ENCODE results near the gene OCSTAMP. TPM values are rescaled to one million over a fixed set of nuclear protein-coding genes. Genes with fewer than 3 reads are reported as not detected.

Gene OCSTAMP
- total RNA-seq, 4 donors from 2014 or later, result not detected

DNA sequence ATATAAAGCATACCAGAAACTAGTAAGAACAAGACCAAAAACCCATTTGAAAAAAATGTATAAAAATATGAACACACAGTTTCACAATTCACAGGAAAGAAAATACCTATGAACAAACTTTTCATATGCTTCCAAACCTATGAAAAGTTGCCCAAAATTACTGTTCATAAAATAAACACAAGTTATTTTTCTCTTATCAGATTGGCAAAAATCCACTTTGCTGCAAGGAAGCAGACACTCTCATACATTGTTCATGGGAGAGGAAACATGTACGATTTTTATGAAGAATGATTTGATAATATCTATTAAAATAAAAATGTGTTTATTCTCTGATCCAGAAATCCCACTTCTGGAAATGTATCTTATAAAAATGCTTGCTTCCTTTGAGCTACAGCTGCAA lies 40.0 kb upstream of the OCSTAMP start:
- TF ChIP-seq, protein P1, sequence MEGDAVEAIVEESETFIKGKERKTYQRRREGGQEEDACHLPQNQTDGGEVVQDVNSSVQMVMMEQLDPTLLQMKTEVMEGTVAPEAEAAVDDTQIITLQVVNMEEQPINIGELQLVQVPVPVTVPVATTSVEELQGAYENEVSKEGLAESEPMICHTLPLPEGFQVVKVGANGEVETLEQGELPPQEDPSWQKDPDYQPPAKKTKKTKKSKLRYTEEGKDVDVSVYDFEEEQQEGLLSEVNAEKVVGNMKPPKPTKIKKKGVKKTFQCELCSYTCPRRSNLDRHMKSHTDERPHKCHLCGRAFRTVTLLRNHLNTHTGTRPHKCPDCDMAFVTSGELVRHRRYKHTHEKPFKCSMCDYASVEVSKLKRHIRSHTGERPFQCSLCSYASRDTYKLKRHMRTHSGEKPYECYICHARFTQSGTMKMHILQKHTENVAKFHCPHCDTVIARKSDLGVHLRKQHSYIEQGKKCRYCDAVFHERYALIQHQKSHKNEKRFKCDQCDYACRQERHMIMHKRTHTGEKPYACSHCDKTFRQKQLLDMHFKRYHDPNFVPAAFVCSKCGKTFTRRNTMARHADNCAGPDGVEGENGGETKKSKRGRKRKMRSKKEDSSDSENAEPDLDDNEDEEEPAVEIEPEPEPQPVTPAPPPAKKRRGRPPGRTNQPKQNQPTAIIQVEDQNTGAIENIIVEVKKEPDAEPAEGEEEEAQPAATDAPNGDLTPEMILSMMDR (IDR thresholded peaks at IDR 0.05), result no peak
- no peak for TF ChIP-seq POLR2A (IDR thresholded peaks at IDR 0.05)
- Histone ChIP-seq H3K9me3 (no peaks in the 10 kb centered on the region), H3K27ac (no peak overlapping the region), H3K4me3 (replicated peaks in 1 of 3) (no peak overlapping the region), H3K4me1 (no peaks in the 10 kb centered on the region), H3K27me3 (no peaks in the 10 kb centered on the region), H3K36me3 (no peaks in the 10 kb centered on the region)
- WGBS, 2 donors, result 58 to 72% methylated on average over 1 of the region's 1 CpG
- DNase-seq, result no peak
- intact Hi-C loops (cut with DNase I), result no loop called here

DNA sequence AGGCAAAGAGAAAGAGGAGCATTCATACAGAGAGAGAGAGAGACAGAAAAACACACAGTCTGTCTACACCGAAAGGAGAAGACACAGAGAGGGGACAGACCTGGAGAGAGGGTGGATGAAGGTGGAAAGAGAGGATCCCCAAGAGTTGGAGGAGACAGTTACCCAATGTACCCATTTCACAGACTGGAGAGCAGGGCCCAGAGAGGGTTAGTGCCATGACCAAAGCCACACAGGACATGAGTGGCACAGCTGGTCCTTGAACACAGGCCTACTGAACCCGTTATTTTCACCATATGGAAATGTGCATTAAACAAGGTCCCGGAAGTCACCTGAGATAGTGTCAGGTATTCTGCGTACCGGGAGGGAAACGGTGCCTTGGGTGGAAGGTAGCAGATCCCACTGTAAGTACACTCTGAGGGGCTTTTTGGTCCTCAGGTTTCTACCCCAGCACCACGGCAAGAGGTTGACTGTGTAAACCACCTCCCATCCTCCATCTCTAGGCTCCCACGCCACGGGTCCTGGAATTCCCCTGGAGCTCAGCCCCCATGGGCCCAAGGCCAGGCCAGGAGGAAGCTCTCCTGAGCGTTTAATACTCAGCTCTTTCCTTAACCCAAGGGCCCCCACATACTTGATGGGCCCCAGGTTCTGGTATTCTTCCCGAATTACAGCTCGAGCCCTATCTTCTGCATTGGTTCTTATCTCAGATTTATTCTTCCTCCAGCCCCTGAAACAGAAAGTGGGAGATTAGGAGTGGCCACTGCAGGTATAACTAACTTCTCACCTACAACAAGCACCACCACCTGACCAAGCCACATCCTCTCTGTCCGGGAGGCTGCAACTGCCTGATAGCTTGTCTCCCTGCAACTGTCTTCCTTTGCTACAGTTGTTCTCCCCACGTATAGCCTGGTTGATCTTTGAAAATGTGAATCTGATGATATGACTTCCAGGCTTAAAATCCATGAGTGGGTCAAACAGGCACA lies 38.4 kb upstream of the OCSTAMP start:
- Histone ChIP-seq H3K27me3 (no peaks in the 10 kb centered on the region), H3K9me3 (no peaks in the 10 kb centered on the region), H3K4me1 (no peaks in the 10 kb centered on the region), H3K4me3 (replicated peaks in 1 of 3) (no peak overlapping the region), H3K36me3 (no peaks in the 10 kb centered on the region), H3K27ac (no peak overlapping the region)
- DNase-seq, result no peak
- 82 to 87% methylated on average over 14 of the region's 14 CpGs for WGBS, 2 donors
- intact Hi-C loops (cut with DNase I), result no loop called here
- TF ChIP-seq, protein P1 (IDR thresholded peaks at IDR 0.05), result no peak
- TF ChIP-seq POLR2A (IDR thresholded peaks at IDR 0.05), result no peak

DNA sequence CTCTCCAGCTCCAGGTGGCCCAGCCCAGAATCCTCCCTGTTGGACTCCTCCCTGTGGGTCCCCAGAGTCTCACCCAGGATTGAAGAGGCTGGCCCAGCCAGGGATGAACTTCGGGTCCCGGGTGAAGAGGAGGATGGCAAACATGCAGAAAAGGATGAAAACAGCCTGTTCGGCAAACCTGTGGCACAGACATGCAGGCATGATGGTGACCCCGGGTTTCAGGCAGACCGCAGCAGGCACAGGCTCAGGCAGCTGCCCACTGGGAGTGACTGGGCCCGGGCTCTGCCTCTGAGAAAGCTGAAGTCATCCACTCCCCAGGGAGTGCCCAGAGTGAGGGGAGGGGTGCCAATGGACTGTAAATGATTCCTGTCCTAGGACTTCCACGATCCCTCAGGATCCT lies 37.5 kb upstream of the OCSTAMP start:
- Histone ChIP-seq H3K4me1 (no peaks in the 10 kb centered on the region), H3K36me3 (no peaks in the 10 kb centered on the region), H3K27me3 (no peaks in the 10 kb centered on the region), H3K27ac (no peak overlapping the region), H3K4me3 (replicated peaks in 1 of 3) (no peak overlapping the region), H3K9me3 (no peaks in the 10 kb centered on the region)
- DNase-seq, result no peak
- 77 to 82% methylated on average over 7 of the region's 7 CpGs for WGBS, 2 donors
- intact Hi-C loops (cut with DNase I), result no loop called here
- TF ChIP-seq POLR2A (IDR thresholded peaks at IDR 0.05), result no peak
- TF ChIP-seq, protein P1 (IDR thresholded peaks at IDR 0.05), result no peak

DNA sequence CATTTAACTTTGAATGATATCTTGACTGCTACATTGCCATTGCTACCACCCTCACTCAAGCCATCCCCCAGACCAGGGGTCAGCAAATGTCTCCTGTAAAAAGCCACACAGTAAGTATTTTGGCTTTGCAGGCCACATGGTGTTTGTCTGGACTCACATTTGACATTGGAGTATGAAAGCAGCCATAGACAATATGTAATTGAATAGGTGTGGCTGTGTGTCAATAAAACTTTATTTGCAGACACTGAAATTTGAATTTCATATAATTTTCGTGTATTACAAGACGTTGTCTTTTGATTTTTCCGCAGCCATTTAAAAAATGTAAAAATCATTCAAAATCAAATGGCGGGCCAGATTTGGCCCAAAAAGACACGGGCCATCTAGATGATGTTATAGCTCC lies 36.3 kb upstream of the OCSTAMP start:
- Histone ChIP-seq H3K9me3 (no peaks in the 10 kb centered on the region), H3K4me3 (replicated peaks in 1 of 3) (no peak overlapping the region)

More for the DNA sequence above, 36.3 kb upstream of the OCSTAMP start:
- no peak for DNase-seq
- no peak for TF ChIP-seq POLR2A (IDR thresholded peaks at IDR 0.05)
- TF ChIP-seq, protein P1 (IDR thresholded peaks at IDR 0.05), result no peak
- 96 to 97% methylated on average over 5 of the region's 5 CpGs for WGBS, 2 donors
- intact Hi-C loops (cut with DNase I), result no loop called here
- Histone ChIP-seq H3K4me1 (no peaks in the 10 kb centered on the region), H3K27me3 (no peaks in the 10 kb centered on the region), H3K27ac (no peak overlapping the region), H3K36me3 (no peaks in the 10 kb centered on the region)

Measured in thyroid gland (tissue), 4 donors.